SK-MEL-5 (cell line): ENCODE results near the gene GRIN2A. TPM values are rescaled to one million over a fixed set of nuclear protein-coding genes. Genes with fewer than 3 reads are reported as not detected.

Experiments
- DNase-seq: peaks from one replicate; pipeline ENCODE4 v3.0.0-alpha.2; 2016; ENCODE audit warnings: low read depth, low spot score
- in situ Hi-C: cut with HindIII; loops from 2 replicates; pipeline ENCODE4 v1.10.0; 2016; ENCODE audit warnings: low sequenced_read_pairs, high pct_unique_total_duplicates, low pct_unique_long_range_greater_than_20kb
- total RNA-seq: library from RNA; depleted of rRNA; stranded (reverse); fragments of >200 nt; shearing (Covaris generic); gene quantifications from 2 replicates; pipeline ENCODE4 v1.2.3, GENCODE V29; 2014

Gene GRIN2A
- total RNA-seq, 1 experiment from 2014 or later = 1.3 TPM

DNA sequence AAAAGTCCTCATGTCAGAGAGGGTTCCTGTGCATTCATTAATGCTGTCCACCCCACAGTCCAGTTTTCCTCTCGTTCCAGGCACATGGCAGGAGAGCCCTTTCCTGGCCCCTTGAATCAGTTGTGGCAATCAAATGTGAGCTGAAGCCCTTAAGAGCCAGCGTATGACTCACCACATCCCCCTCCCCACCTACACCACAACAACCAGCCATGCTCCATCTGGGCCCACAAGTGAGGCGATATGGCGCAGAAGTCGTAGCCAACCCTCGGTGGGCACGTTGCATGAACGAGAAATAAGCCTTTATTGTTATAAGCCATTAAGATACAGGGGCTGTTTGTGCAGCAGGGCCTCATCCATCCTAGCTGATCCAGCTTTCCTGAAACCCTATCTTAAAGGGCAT is 28.2 kb downstream of the GRIN2A start:
- no peak for DNase-seq
- in situ Hi-C loops = no loop called here

DNA sequence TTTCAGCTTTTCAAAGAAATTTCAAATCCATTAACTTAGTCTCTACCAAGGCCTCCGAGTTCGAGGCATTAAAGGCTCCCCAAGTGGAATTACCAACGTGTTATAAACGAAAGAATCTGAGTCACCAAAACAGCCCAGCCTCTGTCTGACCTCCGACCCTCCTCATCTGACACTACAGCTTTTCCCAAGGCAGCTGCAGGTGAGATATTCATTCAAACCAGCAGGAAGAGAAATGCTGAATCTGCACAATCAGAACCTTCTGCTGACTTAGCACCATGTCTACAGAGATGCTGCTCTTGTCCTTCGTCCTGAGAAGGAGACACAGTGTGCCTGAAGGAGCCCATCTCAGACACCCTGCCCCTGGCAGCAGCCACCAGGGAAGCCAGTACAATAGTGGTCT is 30.5 kb downstream of the GRIN2A start:
- no peak for DNase-seq
- in situ Hi-C loops = no loop called here

DNA sequence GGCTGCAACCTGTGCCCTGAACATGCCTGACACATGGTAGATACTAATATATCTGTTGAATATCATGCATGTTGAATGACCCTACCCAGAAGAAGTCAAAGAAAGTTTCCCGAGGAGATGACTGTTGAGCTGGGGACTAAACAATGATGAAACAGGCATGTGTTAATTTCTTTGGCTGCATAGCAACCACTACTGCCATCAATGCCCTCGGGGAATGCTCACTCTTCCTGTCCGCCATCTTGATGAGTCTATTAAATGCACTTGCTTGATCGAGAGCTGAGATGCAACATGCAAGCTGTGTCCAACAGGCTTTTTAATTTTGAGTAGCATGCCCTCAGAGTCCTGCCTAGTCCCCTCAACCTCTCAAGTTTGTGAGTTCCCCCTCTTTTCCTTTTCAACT is 31.3 kb downstream of the GRIN2A start:
- peak; percentile 23 for DNase-seq

DNA sequence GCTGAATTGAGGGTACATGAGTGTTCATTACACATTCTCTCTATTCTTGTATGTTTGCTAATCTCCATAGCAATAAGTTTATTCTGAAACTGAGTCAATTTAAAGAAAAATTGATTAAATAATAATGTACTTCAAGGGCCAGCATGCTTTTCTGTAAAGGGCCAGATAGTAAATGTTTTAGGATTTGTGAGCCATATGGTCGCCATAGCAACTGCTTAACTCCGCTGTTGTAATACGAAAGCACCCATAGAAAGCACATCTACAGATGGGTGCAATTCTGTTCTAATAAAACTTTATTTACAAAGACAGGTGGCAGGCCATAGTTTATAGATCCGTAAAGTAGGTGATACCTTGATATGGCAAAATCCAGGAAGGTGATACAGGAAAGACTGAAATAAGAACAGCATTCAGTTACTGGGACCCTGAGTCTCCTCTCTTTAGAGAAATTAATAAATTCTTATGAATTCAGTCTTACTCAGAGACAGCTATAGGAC is 36.6 kb downstream of the GRIN2A start:
- in situ Hi-C loops = no loop called here
- DNase-seq = no peak

More for the DNA sequence above, 31.3 kb downstream of the GRIN2A start:
- in situ Hi-C loops = no loop called here

DNA sequence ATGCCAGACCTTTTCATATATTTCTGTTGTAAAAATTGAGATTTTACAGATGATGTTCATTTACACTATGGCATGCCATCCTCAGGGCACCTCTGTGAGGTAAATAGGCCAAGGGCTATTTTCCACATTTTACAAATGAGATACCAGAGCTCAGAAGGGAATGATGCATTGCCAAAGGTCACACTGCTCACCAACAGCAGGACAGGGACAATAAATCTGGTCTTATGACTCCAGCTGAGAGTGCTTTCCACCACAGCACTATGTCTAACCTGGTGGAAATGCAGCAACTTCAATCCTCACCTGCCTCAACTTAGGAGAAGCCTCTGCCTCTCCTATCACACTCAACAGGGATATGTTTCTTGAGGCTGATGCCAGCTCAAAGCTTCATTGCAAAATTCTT is 40.6 kb downstream of the GRIN2A start:
- in situ Hi-C loops = no loop called here
- no peak for DNase-seq

DNA sequence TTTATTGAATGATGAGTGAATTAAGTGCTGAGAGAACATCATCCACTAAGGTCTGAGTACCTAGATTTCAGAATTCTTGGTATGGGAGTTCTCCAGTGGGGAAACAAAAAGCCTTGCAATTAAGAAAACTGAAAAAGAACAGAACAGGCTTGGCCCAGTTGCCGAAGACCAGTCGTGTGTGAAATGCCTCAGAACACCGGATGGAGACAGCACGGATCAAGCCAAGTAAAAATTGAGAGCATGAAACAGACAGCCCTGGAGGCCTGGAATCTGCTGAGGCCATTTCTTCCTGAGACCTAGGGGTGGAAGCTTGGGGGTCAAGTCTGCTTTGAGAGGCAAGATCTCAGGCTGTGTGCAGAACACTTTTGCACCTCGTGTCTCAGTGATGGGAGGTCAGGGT is 43.3 kb downstream of the GRIN2A start:
- in situ Hi-C loops = no loop called here
- DNase-seq = no peak

DNA sequence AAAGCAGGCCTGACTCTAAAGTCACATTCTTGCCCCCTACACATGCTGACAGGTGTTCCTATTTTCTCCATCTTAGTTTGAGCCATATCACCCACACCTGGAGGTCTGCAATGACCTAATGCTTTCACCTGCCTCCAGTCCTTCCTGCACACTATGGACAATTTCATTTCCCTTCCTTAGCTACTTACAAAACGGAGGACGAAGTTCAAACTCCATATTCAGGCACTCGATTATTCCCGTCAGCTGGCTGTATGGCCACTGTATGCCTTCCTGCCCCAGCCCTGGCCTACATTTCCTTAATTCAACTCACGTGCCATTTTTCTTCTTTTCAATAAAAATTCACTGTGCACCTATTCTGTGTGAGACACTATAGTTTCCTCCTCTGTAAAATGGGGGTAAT is 44.9 kb downstream of the GRIN2A start:
- no peak for DNase-seq
- in situ Hi-C loops = no loop called here

DNA sequence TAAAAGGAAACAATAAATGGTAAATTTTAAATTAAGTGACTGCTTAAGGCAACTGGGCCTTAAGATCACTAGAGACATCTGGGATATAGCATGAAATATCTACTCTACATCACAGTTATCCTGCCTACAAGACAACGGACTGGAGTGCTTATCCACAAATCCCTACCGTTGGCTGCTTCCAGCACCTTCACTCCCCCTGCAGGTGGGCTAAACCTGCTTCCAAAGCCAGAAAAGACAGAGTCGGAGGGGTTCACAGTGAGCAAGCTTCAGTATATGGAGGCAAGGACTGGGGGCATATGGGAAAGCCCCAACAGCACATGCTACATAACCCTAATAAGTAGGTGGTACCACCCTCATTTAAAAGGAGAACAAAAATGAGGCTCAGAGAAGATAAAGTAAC is 45.3 kb downstream of the GRIN2A start:
- no peak for DNase-seq
- in situ Hi-C loops = no loop called here

DNA sequence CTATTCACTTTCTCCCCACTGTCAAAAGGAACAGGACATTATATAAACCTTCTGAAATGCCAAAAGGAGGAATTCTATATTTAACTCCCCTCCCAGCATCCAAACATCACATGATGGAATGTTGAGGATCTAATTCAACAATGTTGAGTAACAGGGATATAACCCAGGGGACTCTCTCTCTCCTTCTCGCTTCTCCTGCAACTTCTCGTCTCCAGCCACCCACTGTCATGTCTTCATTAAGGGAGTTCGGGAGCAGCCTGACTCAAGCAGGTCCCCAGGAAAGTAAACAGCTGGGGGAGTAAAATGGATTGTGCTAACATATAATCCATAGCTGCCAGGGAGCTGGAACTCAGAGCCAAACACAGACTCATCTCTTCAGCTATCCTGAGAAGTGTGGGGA is 51.7 kb downstream of the GRIN2A start:
- no peak for DNase-seq
- in situ Hi-C loops = no loop called here

DNA sequence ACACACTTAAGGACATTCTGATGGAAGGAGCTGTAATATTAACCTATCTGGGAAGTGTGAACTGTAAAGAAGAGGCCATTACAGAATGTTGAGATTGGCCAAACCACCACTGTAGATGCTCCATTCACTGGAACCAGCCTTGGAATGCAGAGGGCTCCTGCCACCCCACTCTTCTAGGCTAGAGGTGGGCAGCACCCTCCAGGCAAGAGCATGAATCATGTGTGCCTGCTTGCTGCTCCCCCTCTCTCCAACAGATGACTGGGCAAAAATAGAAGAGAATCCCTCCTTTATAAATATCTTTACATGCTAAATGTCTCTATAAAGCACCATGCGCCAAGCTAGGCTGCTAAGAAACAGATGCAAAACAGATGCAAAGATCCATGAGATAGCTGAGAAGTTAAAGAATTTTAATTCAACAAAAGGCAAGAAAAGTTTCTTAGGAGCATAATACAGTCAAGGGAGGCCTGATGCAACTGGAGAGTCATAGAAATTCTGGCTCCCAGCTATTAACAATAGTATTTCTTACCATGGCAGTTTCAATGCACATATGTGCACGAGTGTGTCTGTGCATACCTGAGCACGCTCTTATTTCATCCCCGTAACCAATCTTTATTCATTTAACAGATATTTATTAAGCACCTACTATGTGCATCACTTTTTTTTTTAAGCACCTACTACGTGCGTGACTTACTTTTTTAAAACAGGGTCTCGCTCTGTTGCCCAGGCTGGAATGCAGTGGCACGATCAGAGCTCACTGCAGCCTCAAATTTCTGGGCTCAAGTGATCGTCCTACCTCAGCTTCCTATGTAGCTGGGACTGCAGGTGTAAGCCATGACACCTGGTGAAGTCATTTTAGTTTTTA is 53.6 kb downstream of the GRIN2A start:
- in situ Hi-C loops = no loop called here
- DNase-seq = no peak

DNA sequence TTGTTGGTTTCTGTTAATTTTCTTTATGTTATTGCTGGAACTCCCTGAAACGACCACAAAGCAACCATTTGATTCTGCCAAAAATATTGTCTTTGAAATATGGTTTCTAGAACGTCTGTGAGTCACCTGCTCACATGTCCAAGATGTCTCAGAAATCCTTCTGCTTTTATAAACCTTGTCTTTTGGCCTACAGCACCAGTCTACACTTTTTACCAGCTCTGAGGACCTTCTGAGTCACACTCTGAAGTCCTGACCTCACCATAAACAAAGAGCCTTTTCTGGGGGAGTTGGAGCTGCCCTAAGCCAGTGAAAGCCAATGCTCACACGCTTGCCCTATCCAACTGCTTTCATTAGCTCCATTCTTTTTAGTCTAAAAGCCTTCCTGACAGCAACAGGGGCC is 55.5 kb downstream of the GRIN2A start:
- in situ Hi-C loops = no loop called here
- DNase-seq = peak; percentile 91

DNA sequence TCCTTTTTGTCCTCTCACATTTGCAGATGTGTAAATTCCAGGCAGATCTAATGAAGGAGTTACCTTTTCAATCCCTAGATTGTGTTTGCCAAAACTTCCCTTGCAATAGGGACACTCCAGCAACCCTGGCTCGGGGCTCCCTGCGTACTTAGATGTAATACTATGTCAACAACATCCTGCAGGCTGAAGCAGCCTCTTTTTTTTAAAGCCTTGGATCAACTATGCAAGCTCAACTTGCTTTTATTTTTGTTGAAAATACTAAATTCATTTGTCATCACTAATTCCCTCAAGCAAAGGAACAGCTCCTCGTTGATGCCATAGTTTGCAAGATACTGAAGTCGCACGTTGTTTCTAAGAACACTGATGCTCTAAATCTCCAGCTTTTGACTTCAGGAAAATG is 59.1 kb downstream of the GRIN2A start:
- no peak for DNase-seq
- in situ Hi-C loops = no loop called here

DNA sequence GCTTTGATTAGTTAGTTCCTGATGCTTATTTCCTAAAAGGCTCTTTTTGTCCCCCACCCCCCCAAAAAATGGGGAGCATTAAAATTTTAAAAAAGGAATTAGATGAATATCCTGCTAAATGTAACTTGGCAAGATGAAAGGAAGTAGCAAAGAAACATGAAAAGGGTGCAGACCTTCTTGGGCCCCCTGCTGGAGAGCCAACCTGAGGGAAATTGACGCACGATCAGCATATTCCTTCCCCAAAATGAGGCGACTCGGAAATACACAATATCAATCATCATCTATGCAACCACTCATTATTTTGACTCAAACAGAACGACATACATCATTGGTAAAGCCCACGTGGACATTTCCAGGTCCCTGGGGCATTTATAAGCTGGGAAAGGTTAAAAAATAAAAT is 59.7 kb downstream of the GRIN2A start:
- DNase-seq = peak; percentile 60

DNA sequence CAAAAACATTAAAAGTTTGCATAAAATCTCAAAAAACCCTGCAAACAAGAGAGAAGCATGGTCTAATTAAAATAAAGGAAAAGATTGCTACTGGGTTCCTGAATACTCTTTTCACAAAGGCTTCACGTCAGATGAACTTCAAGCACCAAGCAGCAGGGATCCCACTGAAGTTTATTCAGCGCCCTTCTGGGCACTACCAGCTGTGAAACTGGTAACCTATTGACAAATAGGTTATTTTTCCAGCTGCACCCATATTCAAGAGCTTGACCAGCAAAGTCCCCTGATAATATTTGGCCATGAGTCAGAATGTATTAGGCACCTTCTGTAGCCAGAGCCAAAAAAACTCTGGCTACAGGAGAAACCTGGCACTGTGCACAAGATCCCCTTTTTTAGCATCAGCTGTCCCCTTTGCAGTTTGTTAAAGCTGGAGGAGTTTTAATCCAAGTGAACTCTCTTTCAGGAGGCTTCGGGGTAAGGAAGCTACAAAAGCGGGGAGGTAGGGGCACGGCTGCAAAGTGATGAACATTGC is 60.3 kb downstream of the GRIN2A start:
- DNase-seq = no peak
- in situ Hi-C loops = no loop called here

More for the DNA sequence above, 59.7 kb downstream of the GRIN2A start:
- in situ Hi-C loops = no loop called here

DNA sequence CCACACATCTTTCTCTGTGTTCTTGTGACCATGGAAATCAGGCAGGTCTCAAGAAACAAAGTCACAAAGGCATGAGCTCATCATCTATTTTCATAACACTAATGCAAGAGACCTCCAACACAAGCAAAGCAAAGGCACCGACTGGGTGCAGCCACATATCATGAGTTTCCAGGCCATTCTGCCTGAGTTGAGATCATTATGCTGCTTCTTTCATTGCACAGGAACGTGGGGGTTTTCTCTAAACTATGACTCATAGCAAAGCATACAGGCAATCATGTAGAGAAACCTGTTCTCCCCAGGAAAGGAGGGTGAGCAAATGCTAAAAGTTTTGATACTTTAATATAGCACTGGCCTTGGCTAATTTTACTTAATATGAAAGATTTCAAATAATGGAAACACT is 60.7 kb downstream of the GRIN2A start:
- in situ Hi-C loops = no loop called here
- DNase-seq = peak; percentile 16

DNA sequence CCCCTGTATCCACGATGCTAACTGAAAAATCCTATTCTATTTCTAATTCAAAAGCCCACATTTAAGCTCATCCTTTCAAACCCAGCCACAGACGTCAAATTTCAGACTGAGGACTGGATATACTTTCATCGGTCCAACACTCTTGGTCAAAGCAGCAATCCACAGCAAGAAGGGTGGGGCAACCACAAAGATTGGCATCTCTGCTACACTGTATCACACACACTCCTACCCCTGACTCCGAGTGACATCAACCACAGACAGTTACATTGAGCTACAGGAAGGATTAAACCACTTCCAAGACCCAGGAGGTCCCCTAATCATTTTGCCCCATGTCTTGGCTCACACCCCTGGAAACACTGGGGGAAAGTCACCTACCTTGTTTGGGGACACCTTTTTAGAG is 61.3 kb downstream of the GRIN2A start:
- DNase-seq = no peak
- in situ Hi-C loops = no loop called here

DNA sequence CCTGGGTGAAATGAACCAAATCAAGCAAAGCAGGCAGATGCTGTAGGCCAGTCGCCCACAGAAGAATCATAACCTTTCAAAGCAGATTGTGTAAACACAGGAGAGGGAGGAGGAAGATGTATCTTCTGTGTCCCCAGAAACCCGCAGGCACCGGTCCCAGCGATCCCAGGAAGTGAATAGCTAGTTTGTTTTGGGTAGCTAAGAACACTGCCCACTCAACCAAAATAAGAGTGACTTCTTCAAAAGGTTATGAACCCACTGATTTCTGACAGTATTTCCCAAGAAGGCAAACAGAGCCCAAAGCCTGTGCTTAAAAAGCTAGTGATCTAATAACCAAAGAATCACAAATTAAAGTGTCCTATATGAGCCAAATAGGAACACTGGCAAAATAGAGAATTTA is 67.8 kb downstream of the GRIN2A start:
- peak; percentile 49 for DNase-seq
- in situ Hi-C loops = no loop called here

DNA sequence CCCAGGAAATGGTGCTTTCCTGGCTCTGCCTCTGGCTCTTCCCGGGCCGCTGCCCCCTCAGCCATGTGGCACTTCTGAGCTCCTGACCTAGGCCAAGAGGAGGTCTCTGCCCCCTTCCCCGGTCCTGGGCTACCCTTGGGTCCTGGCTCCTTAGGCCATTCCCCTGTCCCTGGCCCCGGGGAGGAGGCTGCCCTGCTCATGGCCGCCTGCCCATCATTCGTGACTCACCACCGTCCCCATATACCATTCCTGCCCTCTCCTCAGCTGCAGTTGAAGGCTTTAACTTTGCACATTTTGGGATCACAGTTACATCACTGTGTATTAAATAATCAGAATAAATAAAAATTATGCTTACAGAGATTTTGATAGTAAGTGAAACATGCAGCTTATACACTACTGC is 69.0 kb downstream of the GRIN2A start:
- in situ Hi-C loops = no loop called here
- DNase-seq = no peak

DNA sequence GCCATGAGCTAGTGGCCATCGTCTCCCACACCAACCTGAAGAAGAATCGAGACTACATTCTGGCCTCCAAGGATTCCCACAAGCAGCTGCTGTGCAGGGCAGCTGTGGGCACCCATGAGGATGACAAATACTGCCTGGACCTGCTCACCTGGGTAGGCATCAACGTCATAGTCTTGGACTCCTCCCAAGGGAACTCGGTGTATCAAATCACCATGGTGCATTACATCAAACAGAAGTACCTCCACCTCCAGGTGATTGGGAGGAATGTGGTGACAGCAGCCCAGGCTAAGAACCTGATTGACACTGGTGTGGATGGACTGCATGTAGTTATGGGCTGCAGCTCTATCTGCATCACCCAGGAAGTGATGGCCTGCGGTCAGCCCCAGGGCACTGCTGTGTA is 70.2 kb downstream of the GRIN2A start:
- in situ Hi-C loops = no loop called here
- DNase-seq = no peak
